Suprapubic skin (tissue), 4 donors: ENCODE measurements around the gene ZNF691.
A peak's percentile ranks its signal among the peaks of the same experiment; 100 is the strongest.

Source experiments
- POLR2A ChIP-seq, 2 donors: fragments of 450-650 bp; IDR thresholded peaks; one replicate each; pipeline ENCODE4 v1.6.1; 2017; ENCODE audit warnings: antibody characterized with exemption in 2 of 2, mild to moderate bottlenecking in 2 of 2, moderate library complexity in 2 of 2
- POLR2AphosphoS5 ChIP-seq, 3 donors: sonication (generic); formaldehyde crosslinking; IDR thresholded peaks; one replicate each; pipeline ENCODE4 v1.6.1; 2017; ENCODE audit warnings: antibody characterized with exemption in 3 of 3
- TF ChIP-seq, protein P1 (sequence below), 2 donors: fragments of 200-600 bp in 1 of 2; fragments of 450-650 bp in 1 of 2; sonication (generic) in 1 of 2; IDR thresholded peaks; one replicate each; pipeline ENCODE4 v1.5.1; 2016 to 2019; ENCODE audit warnings: antibody characterized with exemption in 2 of 2, mild to moderate bottlenecking in 1 of 2, moderate library complexity in 1 of 2

DNA sequence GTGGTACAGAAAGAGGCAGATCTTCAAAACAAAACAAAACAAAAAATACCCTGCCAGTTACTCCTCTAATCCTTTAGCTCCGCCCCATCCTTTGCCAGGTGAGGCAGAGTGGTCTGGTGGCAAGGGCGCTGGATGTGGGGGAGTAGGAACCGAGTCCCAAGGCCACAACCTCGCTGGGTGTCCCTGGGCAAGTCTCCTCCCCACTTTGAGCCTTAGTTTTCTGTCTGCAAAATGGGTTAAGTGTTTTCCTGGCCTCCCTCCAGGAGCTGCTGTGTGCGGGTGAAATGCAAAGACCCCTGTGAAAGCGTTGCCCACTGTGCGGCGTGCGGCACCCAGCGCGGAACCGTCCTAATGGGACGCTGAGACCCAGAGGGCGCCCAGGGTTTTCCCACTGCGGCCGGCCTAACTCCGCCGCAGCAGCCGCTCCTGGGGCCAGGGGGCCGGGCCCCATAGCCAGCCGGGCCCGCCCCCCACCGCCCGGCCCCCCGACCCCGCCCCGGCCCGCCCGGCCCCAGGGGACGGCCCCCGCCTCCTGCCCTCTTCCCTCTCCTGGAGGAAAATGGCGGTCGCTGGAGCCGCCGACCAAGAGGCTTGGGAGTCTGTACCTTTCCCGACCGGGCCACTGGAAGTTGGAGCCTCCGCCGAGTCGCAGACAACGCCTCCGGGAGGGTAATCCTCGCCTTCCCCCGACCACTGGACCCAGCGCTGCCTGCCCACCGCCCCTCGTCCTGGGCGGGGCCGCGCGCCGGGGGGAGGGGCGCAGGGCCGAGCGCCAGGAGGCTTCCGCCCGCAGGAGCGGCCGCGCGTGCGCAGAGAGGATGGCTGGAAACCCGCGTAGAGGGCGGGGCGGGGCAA, 29.6 kb upstream of the ZNF691 start, which contains the start of the genes ERMAP and SVBP:
- TF ChIP-seq, protein P1, sequence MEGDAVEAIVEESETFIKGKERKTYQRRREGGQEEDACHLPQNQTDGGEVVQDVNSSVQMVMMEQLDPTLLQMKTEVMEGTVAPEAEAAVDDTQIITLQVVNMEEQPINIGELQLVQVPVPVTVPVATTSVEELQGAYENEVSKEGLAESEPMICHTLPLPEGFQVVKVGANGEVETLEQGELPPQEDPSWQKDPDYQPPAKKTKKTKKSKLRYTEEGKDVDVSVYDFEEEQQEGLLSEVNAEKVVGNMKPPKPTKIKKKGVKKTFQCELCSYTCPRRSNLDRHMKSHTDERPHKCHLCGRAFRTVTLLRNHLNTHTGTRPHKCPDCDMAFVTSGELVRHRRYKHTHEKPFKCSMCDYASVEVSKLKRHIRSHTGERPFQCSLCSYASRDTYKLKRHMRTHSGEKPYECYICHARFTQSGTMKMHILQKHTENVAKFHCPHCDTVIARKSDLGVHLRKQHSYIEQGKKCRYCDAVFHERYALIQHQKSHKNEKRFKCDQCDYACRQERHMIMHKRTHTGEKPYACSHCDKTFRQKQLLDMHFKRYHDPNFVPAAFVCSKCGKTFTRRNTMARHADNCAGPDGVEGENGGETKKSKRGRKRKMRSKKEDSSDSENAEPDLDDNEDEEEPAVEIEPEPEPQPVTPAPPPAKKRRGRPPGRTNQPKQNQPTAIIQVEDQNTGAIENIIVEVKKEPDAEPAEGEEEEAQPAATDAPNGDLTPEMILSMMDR (IDR thresholded peaks at IDR 0.05): no peak
- TF ChIP-seq POLR2AphosphoS5 (IDR thresholded peaks at IDR 0.05) (peak in 2 of 3 donors; percentile 47 to 81), POLR2A (IDR thresholded peaks at IDR 0.05) (no peak)
